ENCODE measurements around the gene MINAR1. TPM values are rescaled to one million over a fixed set of nuclear protein-coding genes. Genes with fewer than 3 reads are reported as not detected.
"Not testable (repeated sequence)": the region's sequence is repeated elsewhere in the genome, so short reads cannot be mapped to it uniquely, and the experiment has no call there.

Gene MINAR1, protein sequence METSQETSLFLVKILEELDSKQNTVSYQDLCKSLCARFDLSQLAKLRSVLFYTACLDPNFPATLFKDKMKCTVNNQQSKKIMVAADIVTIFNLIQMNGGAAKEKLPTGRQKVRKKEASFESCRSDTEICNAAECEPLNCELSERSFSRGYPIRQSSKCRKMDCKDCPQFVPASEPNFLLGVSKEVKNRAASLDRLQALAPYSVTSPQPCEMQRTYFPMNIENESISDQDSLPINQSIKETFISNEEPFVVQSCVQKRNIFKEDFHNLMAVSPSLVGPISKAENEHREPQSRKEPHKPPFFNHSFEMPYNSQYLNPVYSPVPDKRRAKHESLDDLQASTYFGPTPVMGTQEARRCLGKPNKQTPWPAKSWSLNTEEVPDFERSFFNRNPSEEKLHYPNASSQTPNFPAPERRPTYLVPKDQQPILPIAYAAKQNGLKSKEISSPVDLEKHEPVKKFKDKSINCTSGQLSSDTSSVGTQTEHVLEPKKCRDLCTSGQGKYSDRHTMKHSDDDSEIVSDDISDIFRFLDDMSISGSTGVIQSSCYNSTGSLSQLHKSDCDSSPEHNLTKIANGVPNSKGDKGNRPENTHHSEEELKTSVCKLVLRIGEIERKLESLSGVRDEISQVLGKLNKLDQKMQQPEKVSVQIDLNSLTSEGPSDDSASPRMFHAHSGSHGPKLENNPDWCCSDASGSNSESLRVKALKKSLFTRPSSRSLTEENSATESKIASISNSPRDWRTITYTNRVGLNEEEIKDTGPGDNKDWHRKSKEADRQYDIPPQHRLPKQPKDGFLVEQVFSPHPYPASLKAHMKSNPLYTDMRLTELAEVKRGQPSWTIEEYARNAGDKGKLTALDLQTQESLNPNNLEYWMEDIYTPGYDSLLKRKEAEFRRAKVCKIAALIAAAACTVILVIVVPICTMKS
- total RNA-seq (ENCODE audit: insufficient read depth, low replicate concordance) = 3.9 TPM

DNA sequence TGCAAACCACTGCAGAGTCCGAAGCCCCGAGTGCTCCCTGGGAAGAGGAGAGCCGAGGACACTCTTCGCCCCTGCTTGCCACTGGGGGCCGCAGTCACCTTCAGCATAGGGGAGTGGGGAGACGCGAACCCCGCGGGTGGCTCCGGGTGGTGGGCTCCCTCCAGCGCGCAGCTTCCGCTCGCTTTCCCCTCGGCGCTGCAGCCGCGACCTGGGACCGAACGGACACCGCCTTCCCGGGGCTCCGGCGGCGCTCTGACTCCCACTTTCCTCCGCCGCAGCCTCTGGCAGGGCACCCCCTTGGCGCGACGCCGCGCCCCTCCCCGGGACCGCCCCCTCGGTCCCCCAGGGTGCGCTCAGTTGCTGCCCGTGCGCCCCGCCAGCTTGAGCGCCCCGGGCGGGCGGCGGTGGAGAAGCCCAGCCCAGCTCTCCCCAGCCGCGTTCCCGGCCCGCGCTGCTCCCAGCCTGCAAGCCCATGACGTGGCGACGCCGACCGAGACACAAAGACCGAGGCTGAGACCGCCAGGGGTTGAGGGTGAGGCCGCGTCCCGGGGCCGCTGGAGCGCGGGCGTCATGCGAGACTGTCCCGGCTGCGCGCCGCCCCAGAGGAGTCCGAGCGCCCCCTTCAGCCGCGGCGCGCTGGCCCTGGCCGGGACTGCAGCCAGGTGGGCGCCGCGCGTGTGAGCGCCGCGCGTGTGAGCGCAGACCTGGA is at the start of gene MINAR1:
Gene MINAR1, plus strand, starts transcription at position 701 of the 709 bp plus-strand sequence. CDS start 23,812 bp downstream, outside the sequence.
- DNase-seq (ENCODE audit: low spot score) = peak; percentile 39

DNA sequence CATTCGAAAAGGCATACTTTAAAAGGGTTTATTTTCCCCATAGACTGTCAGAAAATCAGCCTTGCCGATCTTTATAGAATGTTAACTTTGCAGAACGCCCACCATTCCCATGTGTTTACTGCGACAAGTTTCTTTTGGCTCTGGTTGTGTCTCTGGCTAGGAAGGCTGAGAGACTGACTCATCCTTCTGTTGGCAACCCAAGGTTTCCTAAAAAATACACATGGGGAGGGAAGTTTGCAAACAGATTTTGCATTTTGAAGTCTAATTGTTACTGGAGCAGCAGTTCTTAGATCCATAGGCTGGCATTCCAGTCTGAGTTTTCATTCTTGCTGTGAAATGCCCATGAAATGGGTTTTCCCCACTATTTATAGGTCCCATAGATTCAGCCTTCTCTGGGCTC is 37.9 kb upstream of the MINAR1 start:
- no peak for DNase-seq (ENCODE audit: low spot score)

DNA sequence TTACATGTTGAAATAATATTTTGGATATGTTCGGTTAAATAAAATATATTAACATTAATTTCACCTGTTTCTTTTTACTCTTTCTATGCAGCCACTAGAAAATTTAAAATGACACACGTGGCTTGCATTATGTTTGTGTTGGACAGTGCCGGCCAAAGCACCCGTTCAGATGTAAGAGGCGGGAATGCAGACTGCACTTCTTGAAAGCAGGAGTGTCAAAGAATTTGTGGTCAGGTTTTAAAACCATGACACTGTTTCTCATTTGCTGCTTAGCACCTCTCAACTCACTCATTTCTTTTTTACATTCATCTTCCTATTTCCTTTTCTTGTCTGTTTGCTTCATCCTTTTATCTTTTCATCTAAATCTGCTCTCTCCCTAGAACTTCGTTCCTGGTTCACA is 35.3 kb upstream of the MINAR1 start:
- no peak for DNase-seq (ENCODE audit: low spot score)

DNA sequence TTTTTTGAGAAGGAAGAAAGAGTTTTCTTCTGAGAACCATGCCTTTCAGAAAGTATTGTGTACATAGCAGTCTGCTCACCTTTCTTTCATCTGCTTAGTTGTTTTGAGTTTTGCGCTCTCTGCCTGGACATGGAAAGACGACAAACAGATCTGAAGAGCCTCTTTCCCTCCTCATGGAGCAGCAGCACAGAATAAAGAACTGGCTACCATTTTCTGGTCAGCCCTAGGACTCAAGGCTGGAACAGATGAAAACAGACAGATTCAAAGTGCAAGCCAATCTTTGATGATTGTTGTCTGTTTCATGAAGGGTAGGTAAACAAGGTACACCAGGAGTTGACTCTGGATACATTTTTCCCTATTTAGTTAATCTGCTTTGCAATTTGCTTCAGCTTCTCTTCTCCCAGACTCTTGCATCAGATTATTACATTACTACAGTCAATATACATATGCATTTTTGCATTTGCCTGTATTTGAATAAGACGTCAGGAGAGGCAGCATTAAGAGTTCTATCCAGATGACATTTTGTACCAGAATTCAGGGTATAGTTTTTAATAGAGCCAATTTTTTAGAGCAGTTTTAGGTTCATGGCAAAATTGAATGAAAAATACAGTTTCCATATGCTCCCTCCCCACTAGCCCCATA is 34.7 kb upstream of the MINAR1 start:
- no peak for DNase-seq (ENCODE audit: low spot score)

DNA sequence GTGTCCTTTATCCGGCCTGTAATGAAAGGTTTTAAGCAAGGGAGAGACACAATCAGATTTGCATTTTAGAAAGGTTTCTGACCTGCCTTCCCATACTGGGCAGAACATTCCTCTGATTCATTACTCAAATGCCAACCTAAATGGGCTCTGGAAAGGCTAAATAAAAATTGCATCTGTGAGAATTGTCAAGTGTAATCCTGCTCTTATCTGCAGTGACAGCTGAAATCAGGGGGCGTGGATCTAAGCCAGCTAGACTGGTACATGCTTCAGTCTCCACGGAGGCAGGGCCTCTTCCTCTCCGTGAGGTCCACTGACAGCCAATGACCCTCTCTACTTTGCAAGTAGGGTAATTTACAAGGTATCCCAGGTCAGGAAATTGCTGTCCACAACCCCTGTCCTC is 32.5 kb upstream of the MINAR1 start:
- no peak for DNase-seq (ENCODE audit: low spot score)

DNA sequence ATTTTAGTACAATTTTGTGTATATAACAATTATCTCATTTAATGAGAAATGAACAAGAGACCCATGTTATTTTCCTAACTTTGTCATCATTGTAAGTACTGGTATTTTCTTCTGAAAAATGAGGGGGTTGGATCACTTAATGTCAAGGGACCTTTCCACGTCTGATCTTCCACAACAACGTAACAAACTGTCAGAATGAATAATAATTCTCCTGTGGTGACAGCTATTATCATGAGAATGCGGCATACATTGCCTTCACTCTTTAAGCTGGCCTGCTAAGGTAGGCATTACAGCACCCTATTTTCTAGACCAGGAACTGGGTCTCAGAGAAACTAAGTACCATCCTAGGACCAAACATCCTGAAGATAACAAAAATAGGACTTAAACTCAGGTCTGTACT is 31.5 kb upstream of the MINAR1 start:
- DNase-seq (ENCODE audit: low spot score) = no peak

DNA sequence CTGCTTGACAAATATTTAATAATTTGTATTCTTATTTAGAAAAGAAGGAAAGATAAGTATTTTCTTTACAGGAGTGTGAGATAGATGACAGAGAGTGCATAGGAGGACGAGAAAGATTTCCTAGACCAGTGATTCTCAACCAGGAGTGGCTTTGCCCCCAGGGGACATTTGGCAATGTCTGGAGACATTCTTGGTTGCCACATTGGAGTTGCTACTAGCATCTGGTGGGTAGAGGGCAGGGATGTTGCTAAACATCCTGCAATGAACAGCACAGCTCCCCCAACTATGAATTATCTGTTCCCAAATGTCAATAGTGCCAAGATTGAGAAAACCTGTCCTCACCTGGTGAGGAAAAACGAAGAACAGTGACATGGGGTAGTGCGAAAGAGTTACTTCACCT is 30.8 kb upstream of the MINAR1 start:
- DNase-seq (ENCODE audit: low spot score) = no peak

DNA sequence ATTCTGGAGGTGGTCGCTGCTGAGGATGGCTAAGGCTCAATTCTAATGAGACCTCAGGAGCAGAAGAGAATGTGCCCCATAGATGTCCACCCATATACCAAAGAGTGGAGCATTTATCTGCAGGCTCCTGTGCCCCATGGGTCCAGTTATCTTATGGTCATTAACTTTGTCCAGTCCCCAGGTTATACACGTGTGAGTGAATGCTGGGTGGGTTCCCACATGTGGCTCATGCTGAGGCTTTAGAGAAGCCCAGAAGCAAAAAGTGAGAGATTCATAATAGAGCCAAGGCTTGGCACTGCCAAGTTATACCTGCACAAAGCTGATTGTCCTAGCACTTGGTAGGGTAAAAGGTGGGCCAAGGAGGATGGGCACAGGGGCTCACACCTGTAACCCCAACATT is 30.0 kb upstream of the MINAR1 start:
- DNase-seq (ENCODE audit: low spot score) = no peak

DNA sequence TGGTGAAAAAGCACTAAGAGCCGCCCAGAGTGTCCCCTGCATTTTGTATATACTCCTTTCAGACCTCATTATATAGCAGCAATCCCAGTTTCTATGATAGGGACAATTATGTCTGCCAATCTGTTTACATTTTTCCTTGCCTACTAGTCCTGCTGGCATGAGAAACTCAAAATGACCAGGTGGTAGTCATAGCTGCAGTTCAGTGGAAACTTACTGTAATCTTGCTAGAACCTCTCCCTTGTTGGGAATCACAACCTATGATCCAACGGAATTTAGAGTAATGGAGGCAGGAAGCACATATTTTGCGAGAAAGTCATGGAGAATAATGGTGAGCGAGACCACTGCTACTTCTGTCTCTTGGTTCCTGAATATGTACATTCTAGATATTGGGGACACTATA is 28.6 kb upstream of the MINAR1 start:
- DNase-seq (ENCODE audit: low spot score) = no peak

DNA sequence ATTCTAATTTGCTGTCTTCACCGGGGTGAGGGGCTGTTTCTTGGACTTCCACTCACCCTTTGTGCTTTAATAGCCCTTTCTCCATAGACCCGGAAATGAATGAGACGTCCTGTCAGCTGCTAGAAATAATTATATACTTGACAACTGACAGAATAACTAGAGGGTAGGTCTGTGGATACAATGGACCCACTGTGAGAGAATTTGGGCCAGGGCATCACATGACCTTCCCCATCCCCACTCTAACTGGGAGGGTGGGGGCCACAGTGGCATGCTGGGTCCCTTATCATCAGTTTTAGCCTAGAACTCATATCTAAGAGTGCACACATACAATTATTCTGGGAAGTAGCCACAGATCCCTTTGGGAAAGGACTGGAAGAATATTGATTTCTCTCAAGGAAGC is 25.9 kb upstream of the MINAR1 start:
- DNase-seq (ENCODE audit: low spot score) = no peak

DNA sequence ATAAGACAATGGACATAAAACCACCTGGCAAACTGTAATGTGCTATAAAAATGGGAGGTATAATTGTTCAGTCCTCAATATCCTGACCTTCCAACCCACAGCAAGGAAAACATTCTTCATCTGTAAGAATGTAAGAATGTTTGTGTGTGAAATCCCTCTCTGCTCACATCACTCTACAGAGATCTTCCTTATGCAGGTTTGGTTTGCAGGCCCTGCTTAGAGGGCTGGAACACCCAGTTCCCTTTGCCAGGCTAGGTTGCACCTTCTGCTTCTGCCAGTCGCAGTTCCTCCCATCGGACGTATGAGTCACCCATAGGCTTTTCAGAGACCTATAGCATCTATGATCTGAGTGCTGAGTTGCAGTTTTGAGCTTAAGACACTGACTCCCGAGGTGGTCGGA is 24.1 kb upstream of the MINAR1 start:
- no peak for DNase-seq (ENCODE audit: low spot score)

DNA sequence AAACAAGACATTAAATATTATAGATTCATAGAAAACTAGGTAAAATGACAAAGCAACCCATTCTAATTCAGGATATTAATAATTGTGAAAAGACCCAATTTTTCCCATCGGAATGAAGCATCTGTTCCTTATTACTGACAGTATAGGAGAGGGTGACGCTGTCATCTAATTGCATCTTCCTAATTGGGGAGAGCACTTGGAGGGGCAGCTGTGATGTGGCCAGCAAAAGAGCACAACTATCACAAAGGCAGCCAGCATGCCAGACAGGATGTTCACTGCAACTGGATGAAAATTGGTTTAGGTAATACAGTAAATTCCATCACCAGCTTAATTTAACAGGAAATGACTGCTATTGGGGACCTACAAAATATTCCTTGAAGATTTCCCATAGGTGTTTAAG is 21.9 kb upstream of the MINAR1 start:
- DNase-seq (ENCODE audit: low spot score) = no peak

DNA sequence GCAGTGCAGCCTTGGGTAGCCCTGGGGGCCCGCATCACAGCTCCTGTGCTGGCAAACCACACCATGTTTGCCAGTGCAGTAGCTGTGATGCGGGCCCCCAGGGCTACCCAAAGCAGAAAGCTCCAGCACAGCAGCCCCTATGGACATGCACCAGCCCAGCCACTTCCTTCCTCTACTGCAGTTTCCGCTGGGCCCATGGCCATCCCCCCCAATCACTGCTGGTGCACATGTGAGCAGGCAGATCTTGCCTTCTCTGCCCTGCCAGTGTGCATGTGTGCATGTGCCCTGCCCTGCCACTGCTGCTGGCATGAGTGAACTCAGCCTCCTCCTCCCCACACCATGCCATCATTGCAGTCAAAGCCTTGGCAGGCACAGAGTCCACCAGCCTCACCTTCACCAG is 20.1 kb upstream of the MINAR1 start:
- no peak for DNase-seq (ENCODE audit: low spot score)

DNA sequence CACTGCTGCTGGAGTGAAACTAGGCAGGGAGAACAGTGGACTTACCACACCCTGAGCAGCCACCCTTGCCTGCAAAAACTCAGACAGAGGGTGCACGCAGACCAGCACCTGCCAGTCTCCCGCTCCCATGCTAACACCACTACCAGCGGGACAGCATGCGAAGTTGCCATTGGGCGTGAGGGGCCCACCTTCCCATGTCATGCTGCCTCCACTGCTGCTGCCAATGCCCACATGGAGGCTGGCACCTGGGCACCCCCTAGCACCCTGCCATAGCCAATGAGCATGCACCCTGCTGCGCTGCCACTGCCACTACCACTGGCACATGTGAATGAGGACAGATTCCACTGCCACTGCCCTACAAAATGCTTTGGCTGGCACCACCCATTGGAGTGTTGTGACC is 19.7 kb upstream of the MINAR1 start:
- no peak for DNase-seq (ENCODE audit: low spot score)

DNA sequence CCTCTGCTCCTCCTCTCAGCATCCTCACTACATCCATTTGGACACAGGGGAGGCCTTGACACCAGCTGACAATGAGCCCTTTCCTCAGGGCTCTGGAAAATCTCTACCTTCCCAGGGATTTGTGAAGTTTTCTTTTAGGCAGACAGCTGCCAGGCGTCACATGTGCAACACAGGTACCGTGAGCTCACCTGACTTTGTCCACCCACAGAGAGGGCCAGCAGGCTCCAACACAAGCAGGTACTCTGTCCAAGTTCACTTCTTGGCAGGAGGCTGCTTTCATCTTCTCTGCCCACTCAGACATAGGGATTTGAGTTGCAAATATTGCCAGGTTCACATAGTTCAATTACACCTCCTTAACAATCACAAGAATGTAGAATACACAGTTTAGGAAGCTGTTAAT is 15.3 kb upstream of the MINAR1 start:
- DNase-seq (ENCODE audit: low spot score) = no peak

DNA sequence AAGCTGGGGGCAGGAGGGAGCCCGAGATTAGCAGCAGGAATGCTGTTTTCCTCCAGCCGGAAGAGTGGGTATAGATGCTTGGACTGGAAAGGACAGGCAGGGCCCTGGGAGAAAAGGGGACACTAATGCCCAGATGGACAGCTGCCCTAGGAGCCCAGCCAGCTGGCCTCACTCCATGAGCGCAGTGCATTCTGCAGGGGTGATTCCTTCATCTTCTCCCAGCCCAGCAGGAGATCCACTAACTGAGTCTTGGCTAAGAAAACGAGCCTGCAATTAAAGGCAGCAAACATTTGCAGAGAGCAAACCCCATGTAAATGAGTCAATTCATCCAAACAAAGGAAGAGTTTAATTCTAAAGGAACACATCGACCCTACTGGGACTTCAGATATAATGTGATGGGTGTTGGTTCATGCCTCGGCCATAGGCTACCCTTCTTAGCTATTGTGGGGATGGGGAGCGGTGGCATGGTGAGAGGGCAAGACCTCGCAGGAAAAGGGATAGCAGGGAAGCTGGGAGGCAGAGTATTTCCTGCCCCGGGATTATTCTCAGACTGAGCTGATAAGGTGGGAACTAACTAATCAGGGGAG is 13.3 kb upstream of the MINAR1 start:
- peak; percentile 25 for DNase-seq (ENCODE audit: low spot score)

DNA sequence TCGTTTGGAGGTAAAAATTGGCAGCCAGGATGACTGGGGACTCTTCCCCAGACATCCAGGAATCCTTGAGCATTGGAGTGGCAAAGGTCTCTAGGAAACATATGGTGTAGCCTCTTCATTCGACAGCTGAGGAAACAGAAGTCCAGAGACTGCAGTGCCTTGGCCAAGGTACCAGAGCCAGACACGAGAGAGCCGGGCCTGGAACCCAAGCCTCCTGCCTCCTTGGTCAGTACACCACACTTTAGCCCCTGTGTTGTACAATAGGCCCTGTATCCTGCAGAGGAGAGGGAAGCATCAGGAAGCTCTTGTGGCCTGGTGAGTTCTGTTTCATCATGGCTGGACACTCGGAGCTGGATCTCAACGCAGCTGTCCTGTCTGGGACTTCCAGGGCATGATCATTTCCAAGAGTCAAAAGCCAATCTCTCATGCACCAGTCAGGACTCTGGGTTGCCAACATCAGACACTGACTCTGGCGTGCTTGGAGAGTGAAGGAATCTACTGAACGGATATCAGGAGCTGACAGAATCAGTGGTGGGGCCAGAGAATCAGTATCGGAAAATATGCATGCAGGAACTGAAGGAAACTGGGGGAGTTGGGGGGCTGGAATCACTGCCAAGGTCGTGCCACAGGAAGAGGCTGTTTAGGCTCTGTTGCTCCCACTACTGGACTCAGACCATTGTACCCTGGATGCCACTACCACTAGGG is 6.4 kb upstream of the MINAR1 start:
- DNase-seq (ENCODE audit: low spot score) = no peak

DNA sequence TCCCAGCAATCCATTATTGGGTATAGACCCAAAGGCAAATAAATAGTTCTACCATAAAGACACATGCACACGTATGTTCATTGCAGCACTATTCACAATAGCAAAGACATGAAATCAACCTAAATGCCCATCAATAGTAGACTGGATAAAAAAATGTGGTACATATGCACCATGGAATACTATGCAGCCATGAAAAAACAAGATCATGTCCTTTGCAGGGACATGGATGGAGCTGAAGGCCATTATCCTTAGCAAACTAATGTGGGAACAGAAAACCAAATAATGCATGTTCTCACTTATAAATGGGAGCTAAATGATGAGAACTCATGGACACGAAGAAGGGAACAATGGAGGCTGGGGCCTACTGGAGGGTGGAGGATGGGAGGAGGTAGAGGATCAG is 5.2 kb upstream of the MINAR1 start:
- not testable (repeated sequence) for DNase-seq (ENCODE audit: low spot score)

DNA sequence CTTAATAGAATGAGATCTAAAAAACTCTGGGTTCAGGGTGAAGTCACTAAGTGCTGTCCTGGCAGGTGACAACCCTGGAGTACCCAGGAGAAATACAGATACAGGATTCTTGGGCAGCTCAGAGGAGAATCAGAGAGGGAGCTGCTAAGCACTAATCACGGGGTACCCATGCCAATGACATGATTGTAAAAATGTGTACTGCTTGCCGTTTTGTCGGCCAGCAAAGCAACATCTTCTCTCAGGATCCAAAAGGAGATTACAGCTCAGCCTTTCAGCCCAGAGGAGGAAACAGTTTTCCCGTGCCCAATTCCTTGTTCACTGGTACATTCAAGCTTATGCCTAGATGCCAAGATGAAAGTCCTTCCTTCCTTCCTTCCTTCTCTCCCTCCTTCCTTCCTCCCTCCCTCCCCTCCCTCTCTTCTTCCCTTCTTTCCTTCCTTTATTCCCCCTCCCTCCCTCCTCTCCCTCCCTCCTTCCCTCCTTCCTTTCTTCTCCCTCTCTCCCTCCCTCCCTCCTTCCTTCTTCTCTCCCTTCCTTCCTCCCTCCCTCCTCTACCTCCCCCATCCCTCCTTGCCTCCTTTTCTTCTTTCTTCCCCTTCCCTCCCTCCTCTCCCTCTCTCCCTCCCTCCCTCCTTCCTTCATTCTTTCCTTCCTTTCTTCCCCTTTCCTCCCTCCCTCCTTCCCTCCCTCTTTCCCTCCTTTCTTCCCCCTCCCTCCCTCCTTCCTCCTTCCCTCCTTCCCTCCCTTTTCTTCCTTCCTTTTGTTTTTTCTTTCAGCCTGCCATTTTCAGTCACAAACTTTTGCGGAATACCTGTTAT is 4.1 kb upstream of the MINAR1 start:
- DNase-seq (ENCODE audit: low spot score) = no peak
